GM19468 (cell line): ENCODE measurements around the gene FER1L5.
A peak's percentile ranks its signal among the peaks of the same experiment; 100 is the strongest.

Experiments
- ATAC-seq: cut with Tn5 transposase; IDR thresholded peaks from one replicate; pipeline ENCODE4 v1.9.1; 2021; ENCODE audit warnings: mild to moderate bottlenecking, moderate library complexity, moderate number of reproducible peaks; ENCODE audit not compliant: unreplicated experiment; ENCODE audit errors: extremely low read depth

The FER1L5 gene

GRCh38 chr2:96734880-96735583, 92.5 kb downstream of the FER1L5 start:
- ATAC-seq, result no peak

- no peak for ATAC-seq
These were observed 94.7 kb downstream of the FER1L5 start for GRCh38 chr2:96737251-96737650.

GRCh38 chr2:96737831-96738230, 95.3 kb downstream of the FER1L5 start:
- no peak for ATAC-seq

- ATAC-seq, result no peak
These were observed 96.6 kb downstream of the FER1L5 start for GRCh38 chr2:96739076-96739632.

GRCh38 chr2:96739633-96740428, 97.3 kb downstream of the FER1L5 start, which contains the start of gene LMAN2L:
Gene LMAN2L, minus strand, starts transcription at chr2:96740064. Its CDS starts 24 bp downstream, at chr2:96740040.
- ATAC-seq, result peak; percentile 81

- ATAC-seq, result no peak
These were observed 104.6 kb downstream of the FER1L5 start for GRCh38 chr2:96747061-96747617.

- ATAC-seq, result no peak
These were observed 109.2 kb downstream of the FER1L5 start for GRCh38 chr2:96751800-96752199.

GRCh38 chr2:96753661-96754282, 111.2 kb downstream of the FER1L5 start:
- no peak for ATAC-seq

GRCh38 chr2:96754317-96754716, 111.8 kb downstream of the FER1L5 start:
- ATAC-seq, result no peak
